HG03439 (cell line): Measurements from ENCODE around the gene RAB3IL1.

Source experiments
- ATAC-seq: cut with Tn5 transposase; IDR thresholded peaks from one replicate; pipeline ENCODE4 v1.9.1; 2021; ENCODE audit warnings: mild to moderate bottlenecking, moderate library complexity; ENCODE audit not compliant: unreplicated experiment

The RAB3IL1 gene

DNA sequence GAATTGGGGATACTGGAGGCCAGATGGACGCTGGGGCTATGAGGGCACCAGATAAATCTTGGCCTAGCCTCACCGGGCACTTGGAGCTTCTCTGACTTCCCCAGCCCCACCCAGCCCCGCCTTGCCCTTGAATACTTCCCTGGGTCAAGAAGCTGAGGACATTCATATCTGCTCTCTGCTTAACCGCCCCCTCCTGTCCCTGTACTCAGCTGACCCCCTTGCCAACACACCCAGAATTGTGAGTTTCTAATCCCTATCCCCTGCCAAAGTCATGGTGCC lies 48.0 kb downstream of the RAB3IL1 start:
- ATAC-seq, result no peak

DNA sequence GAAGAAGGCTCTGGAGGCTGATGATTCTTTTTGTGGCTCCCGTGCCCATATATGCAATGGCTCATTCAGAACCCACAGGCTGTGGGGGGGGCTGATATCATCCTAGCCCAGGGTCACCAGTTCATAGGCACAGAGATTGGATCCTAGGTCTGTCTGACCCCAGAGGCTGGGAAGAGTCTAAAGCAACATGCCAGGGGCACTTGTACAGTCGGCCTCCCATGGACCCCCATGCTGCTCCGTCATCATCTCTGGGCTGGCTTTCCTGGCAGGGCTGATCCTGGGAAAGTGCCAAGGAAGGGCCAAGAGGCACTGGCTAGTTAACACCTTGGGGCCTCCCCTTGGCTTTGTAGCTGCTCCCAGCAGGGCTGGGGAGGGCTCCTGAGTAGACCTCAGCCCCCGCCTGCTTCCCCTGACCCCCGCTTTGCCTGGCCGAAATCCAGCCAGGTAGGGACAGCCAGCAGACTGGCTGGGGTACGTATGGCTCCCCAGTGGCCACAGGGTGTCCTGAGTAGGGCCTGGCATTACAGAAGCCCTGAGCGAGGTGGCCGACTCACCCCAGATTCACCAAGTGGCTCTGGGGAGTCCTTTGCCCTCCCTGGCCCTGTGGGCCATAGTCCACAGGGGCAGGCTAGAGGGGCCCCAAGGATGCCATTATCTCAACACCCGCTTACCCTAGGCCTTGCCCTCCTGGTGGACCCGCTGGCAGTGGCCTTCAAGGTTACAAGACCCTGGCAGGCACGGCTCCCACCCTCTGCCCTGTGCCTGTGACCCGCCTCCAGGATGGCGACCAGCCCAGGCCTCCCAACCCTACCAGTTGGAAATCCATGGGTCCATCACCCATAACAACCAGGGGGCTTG lies 48.6 kb downstream of the RAB3IL1 start:
- no peak for ATAC-seq

DNA sequence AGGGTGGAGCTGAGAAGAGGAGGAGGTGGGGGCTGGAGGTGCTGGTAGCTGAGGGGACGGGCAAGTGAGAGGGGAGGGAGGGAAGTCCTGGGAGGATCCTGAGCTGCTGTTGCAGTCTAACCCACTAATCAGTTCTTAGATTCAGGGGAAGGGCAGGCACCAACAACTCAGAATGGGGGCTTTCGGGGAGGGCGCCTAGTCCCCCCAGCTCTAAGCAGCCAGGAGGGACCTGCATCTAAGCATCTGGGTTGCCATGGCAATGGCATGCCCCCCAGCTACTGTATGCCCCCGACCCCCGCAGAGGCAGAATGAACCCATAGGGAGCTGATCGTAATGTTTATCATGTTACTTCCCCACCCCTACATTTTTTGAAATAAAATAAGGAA lies 50.4 kb downstream of the RAB3IL1 start:
- ATAC-seq, result no peak

DNA sequence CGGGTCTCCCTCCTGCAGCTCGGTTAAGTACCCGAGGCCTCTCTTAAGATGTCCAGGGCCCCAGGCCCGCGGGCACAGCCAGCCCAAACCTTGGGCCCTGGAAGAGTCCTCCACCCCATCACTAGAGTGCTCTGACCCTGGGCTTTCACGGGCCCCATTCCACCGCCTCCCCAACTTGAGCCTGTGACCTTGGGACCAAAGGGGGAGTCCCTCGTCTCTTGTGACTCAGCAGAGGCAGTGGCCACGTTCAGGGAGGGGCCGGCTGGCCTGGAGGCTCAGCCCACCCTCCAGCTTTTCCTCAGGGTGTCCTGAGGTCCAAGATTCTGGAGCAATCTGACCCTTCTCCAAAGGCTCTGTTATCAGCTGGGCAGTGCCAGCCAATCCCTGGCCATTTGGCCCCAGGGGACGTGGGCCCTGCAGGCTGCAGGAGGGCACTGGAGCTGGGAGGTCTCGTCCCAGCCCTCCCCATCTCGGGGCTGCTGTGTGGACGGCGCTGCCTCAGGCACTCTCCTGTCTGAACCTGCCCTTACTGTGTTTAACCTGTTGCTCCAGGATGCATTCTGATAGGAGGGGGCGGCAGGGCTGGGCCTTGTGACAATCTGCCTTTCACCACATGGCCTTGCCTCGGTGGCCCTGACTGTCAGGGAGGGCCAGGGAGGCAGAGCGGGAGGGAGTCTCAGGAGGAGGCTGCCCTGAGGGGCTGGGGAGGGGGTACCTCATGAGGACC lies 51.0 kb downstream of the RAB3IL1 start:
- no peak for ATAC-seq

DNA sequence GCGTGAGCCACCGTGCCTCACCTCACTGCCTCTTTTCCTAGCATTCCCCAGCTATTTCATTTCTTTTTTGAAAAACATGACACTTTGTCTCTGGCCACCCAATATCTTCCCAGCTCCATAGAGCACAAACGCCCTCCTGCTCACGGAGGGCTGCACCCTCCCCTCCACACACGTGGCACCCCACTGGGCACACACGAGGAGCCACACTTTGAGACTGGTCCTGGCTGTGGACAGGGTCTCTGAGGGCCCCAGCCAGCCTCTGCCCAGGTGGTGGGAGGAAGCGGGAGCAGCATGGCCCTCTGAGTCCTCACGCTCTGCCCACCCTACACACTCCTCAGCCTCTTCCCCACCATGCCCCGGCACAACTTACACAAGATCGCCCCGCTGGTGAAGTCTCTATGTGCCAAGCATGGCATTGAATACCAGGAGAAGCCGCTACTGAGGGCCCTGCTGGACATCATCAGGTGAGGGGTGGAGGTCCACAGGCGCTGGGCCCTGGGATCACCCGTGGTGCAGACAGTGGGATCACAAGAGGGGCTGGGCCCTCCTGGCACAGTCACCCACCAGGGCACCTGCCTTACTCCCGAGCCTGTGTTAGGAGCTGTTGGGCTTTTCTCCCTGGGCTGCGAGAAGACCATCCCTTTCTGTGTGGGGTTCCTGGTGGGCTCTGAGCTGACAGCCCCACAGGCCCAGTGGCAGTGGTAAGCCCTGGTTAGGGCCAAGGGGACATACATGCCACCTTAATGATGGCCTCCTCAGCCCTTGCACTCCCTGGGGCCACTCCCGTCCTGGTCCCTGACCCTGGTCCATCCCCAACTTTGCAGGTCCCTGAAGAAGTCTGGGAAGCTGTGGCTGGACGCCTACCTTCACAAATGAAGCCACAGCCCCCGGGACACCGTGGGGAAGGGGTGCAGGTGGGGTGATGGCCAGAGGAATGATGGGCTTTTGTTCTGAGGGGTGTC lies 52.3 kb downstream of the RAB3IL1 start:
- ATAC-seq, result no peak

DNA sequence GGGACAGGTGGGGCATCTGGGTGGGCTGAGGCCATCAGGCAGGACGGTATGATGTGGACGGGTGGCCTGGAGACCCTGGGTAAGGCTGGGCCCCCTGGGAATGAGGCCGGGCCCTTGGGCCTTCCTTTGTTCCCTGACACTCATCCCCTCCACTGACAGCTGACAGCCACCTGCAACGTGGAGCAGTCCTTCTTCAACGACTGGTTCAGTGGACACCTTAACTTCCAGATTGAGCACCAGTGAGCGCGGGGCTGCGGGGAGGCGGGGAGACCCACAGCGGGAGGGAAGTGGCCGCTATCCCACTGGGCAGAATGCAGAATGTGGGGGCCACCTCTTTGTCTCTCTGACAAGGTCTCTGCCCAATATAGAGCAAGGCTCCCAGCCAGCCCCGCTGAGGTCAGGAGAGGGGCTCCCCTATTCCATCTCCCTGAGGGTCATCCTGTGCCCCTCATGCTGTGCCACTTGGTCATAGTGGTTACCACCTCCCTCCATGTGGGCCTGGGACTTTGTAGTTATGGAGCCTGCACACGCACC lies 53.8 kb downstream of the RAB3IL1 start:
- no peak for ATAC-seq

DNA sequence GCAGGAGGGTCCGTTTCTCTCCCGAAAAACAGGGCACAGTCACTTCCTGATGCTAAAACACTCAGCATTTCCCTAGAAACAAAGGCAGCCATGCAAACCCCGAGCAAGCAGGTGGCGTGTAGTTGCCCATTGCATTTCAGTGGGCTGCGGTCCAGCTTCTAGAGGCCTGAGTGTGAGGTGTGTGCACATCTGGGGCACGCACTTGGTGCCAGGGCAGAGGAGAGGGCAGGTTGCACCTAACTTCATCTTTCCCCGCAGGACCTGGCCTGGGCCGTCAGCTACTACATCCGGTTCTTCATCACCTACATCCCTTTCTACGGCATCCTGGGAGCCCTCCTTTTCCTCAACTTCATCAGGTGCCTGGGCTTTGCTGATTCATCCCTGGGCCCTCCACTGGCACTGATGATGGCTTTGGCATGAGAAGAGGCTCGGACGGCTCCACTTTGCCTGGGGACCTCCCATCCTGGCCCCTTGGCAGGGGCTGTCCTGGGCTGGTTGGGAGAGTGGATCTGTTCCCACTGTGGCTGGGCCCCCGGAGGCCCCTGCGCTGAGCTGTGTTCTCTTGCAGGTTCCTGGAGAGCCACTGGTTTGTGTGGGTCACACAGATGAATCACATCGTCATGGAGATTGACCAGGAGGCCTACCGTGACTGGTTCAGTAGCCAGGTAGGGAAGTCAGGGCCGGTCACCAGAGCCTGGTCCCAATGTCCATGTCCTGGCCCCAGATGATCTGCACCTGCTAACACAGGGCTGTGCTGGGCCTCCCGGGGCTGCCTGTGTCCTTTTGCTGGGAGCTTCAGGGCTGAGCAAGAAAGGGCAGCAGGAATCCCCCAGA lies 54.4 kb downstream of the RAB3IL1 start:
- no peak for ATAC-seq

DNA sequence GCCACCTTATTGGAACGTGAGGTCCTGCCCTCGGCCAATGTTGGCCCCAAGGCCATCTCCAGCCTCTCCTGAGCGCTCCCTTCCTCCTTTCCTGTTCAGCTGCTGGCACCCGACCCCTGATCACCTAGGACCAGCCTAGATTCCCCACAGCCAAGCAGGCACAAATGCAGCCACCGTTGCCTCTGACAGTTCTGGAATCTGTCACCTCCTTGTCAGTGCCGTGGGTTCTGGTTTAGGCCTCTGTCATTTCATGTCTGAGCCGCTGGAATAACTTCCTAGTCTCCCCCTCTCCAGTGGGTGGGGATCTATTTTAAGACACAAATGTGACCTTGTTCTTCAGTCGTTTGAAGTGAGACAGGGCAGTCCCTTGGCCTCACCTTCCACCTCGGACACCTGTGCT lies 55.7 kb downstream of the RAB3IL1 start:
- ATAC-seq, result no peak

DNA sequence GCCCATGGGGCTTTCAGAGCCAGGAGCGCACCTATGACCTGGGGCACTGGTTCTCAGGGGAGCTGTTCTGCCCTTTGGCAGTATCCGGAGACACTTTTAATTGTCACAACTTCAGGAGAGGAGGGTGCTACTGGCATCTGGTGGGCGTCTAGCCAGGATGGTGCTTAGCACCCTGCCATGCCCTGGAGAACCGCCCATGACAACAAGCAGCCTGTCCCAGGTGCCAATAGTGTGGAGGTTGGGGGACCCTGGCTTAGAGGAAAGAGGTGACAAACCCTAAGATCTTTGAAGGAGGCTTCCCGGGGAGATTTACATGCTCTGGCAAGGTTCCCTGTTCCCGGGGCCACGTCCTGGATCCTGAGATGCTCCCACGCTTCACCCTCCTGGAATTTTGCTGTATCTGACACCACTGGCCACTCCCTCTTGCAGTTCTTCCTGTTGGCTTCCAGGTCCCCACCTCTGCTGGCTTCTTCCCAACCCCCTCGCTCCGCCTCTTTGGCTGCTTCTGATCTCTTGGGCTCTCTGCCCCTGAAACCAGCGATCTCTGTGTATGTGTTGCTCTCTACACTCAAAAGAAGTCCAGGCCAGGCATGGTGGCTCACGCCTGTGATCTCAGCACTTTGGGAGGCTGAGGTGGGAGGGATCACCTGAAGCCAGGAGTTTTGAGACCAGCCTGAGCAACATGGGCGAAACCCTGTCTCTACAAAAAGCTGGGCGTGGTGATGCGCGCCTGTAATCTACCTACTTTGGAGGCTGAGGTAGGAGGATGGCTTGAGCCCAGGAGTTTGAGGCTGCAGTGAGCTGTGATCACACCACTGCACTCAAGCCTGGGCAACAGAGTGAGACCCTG lies 57.1 kb downstream of the RAB3IL1 start:
- no peak for ATAC-seq

DNA sequence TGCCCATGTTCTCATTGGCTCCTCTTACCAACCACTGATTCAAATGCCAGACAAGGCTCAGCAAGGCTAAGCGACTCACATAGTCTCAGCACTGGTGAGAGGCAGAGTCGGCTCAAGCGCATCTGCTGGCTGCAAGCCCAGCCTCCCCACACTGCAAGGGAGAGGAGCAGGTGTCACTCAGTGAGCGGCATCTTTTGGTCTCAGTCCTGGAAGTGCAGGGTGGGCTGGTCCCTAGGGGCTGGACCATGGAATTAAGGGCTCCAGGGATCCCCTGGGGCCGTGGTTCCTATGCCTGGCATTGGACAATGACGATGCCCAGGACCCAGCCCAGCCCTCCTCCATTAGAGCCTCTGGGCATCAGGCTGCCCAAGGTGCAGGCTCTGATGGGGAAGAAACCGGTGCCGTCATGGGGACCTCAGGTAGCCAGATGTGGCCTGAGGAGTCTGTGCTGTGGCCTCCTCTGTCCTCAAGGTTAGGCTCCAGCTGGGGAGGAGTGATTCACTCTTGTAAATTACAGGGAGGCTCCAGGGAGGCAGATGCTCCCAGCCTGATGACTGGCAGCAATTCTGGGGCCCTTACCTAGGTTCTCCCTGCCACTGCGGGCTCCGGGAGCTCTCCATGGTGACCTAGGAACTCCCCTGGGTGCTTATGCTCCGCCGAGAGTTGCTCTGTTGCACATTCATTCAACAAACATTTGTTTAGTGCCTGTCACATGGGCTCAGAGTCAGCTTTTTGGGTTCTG lies 61.3 kb downstream of the RAB3IL1 start:
- ATAC-seq, result no peak

DNA sequence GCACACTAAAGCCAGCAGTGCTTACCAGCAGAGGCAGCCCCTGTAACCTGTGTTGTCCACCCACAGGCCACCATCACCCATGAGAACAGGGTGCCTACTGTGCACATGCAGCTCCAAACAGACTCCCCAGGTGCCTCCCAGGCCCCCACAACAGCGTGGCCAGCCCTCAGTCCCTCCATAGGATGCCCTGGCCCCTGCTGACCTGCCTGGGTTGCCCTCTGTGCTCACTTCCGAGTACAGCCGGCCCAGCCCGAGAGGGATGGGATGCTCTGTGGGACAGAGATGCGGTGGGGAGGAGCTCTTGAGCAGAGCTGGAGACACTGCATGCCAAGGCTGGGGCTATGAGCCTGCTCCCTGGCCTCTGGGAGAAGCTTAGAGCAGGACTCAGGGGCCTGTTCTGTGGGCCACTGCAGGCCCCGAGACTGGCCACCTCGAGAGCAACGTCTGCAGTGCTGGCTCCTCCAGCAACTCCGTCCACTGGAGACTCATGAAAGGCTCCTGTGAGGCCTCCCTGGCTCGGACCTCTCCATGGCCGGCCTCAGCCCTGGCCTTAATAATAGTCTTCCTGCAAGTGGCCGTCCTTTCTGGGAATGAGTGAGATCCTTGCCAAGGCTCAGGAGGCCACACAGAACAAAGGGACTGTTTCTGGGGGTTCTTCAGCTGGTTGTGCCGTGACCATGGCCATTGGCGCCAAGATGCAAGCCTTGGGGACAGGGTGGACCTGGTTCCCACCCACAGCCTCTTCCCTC lies 62.2 kb downstream of the RAB3IL1 start:
- no peak for ATAC-seq

DNA sequence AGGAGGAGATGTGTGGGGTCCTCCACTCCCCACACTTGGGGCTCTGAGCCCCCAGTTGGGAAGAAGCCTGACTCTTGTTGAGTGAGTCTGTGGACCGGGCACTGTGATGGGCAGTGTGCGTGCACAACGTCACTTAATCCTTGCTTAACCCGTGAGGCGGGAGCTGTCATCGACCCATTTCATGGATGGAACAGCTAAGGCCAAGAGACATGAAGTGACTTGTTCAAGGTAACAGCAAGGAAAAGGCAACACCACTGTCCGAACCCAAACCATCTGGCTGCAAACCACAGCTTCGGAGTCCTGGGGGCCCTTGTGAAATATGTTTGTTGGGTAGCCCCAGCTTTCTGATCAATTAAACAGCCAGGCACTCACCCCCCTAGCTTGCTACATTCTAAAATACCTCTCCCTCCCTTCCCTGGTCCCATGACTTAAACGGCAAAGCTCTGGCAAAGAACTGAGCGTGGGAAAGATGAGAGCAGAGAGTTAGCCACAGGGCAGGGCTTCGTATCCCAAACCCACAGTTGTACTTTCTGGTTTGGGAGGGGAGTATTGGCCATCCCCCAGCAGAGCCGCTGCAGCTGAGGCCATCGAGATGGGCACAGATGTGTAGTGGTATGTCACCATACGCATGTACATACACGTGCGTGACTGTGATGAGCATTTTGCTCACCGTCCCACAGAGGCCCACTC lies 63.0 kb downstream of the RAB3IL1 start:
- no peak for ATAC-seq

DNA sequence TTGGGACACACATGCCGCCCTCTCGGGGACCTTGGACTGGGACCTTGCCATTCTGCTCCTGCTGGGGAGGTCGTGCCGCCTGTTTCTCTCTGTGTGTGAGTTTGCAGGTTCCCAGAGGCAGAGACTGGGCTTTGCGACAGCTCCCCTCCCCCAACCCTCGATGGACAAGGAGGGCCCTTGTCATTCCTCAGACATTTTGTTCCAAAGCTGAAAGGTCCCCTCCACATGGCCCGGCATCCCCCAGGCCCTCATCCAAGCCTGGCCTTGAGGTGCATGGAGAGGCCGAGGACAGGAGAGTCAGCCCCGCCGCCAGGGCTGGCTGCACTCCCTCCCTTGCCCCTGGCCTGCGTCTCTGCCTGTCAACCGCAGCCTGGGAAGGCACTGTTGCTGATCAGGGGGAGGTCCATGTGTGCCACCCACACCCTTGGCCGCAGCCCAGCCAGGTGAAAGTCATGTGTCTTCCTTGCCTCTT lies 63.6 kb downstream of the RAB3IL1 start:
- no peak for ATAC-seq

DNA sequence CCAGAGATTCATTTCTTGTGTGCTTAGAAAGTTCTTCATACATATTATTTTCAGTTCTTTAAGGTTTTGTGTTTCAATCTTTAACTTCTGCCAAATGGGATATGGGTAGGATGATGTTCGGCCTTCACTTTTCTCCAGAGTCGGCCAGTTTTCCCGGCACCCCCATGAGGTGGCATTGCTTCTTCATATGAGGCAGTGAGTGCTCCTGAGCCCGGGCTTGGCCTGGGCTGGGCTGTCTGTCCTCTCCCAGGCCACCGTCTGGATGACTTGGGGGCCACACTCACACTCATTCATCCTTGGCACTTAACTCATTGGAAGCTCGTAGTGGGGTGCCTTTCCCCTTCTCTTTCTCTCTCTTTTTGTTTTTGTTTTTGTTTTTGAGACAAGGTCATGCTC lies 65.5 kb downstream of the RAB3IL1 start:
- no peak for ATAC-seq

DNA sequence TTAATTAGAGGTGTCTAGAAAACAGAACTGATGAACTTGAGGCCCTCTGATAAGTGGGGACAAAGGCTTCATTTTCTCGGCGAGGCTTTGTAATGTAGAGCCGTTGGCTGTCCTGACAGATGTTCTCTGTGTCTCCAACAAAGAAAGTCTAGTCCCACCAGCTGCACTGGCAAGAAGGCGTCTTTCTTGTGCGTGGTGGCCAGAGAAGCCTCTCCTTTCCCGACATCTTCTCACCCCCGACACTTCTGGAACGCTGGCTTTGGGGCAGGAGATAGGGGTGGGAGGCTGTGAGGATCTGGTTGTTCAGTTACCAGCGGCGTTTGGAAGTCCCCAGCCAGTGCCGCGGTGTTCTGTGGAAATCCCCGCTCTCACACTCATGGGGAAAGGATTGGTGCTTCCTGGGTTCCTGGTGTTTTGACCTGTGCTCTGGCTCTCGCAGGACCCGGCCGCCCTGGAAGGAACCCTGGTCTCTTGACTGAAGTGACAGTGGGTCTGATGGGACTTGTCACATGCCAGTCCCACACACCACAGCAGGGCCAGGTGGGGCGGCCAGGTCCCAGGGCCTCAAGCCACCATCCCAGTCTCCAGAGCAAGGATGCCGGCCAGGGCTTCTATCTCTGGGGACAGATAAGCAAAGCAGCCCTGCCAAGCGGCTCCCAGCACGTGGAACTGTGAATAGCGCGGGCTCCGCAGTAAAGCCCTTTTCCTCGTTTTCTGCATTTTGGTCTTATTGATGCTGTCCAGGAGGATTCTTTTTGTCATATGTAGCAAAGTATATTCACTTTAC lies 66.1 kb downstream of the RAB3IL1 start:
- no peak for ATAC-seq

DNA sequence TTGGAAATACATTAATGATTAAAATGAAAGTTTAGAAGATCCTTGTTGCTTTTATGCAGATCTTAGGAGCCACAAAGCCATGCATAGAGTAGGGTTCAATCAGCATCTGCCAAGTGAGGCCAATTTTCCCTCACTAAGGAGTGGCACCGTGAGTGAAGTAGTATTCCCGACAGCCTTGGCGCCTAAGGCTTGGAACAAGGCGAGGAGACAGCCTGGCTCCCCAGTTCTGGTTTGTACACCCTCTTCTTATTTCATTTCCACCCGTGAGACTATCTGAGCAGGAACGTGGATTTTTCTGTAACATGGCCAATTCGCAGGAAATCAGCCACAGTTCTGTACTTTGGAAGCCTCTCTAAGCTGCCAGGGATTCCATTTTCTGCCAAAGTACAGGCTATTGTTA lies 66.7 kb downstream of the RAB3IL1 start:
- no peak for ATAC-seq

DNA sequence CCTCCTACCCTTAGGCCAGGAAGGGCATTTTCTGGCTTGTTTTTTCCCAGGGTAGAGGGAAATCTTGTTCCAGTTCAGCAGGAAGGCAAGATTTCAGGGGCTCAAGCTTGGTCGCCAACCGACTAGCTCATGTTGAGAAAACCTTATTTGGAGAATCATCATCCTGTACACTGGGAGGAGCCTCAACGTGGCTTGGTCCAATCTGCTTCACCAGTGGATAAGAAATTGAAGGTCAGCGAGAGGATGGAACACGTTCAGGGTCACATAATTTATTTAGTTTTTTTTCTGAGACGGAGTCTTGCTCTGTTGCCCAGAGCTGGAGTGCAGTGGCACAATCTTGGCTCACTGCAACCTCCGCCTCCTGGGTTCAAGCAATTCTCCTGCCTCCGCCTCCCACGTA lies 68.7 kb downstream of the RAB3IL1 start:
- ATAC-seq, result no peak
